Activated T-helper 17 cell treated with anti-CD3 and anti-CD28 coated beads, Interleukin-2, amount 50 U/mL, for 72 hours (primary cell): Measurements from ENCODE around the gene PLAAT2. TPM values are rescaled to one million over a fixed set of nuclear protein-coding genes. Genes with fewer than 3 reads are reported as not detected.
A peak's percentile ranks its signal among the peaks of the same experiment; 100 is the strongest.
"Not testable (repeated sequence)": the region's sequence is repeated elsewhere in the genome, so short reads cannot be mapped to it uniquely, and the experiment has no call there.

ENCODE experiments used
- ATAC-seq: fragments of 150-1000 bp; cut with Tn5 transposase; replicated peaks from 2 replicates; pipeline ENCODE4 v1.10.0; 2021; ENCODE audit warnings: mild to moderate bottlenecking, moderate library complexity
- H3K27ac Mint-ChIP-seq: one replicate; pipeline ENCODE4 v1.8.0; 2022; ENCODE audit warnings: mixed read lengths
- H3K27me3 Mint-ChIP-seq: one replicate; pipeline ENCODE4 v1.8.0; 2022; ENCODE audit warnings: mixed read lengths
- H3K36me3 Mint-ChIP-seq: one replicate; pipeline ENCODE4 v1.8.0; 2022; ENCODE audit warnings: low read depth, mild to moderate bottlenecking, mixed read lengths
- H3K4me1 Mint-ChIP-seq: one replicate; pipeline ENCODE4 v1.8.0; 2022; ENCODE audit warnings: mixed read lengths
- H3K4me3 Mint-ChIP-seq: one replicate; pipeline ENCODE4 v1.8.0; 2022; ENCODE audit warnings: mild to moderate bottlenecking, mixed read lengths
- H3K9me3 Mint-ChIP-seq: one replicate; pipeline ENCODE4 v1.8.0; 2022; ENCODE audit warnings: mixed read lengths
- total RNA-seq, 2 donors: library from RNA; stranded (reverse); gene quantifications; one replicate each; pipeline ENCODE4 v1.2.3, GENCODE V29; 2022

PLAAT2 gene
- not detected for total RNA-seq

GRCh38 chr11:63563201-63564055 lies at the start of gene PLAAT2:
PLAAT2 (minus strand) TSS chr11:63563379; CDS start chr11:63563324, 55 bp downstream.
- Mint-ChIP-seq H3K36me3 (no peaks in the 10 kb centered on the region), H3K27me3 (no peaks in the 10 kb centered on the region), H3K9me3 (no peaks in the 10 kb centered on the region), H3K4me1 (peaks cover 20% of the 10 kb centered on the region), H3K4me3 (peak within 1 kb of the TSS; percentile 6), H3K27ac (peak within 1 kb of the TSS; percentile 43)
- ATAC-seq, result no peak

GRCh38 chr11:63612181-63612580 lies 49.0 kb upstream of the PLAAT2 start:
- no peaks in the 10 kb centered on the region for H3K9me3 Mint-ChIP-seq
- no peak overlapping the region for H3K4me3 Mint-ChIP-seq
- ATAC-seq, result no peak
- no peaks in the 10 kb centered on the region for H3K36me3 Mint-ChIP-seq
- H3K4me1 Mint-ChIP-seq, result peaks cover 22% of the 10 kb centered on the region
- H3K27me3 Mint-ChIP-seq, result no peaks in the 10 kb centered on the region
- no peak overlapping the region for H3K27ac Mint-ChIP-seq

DNA sequence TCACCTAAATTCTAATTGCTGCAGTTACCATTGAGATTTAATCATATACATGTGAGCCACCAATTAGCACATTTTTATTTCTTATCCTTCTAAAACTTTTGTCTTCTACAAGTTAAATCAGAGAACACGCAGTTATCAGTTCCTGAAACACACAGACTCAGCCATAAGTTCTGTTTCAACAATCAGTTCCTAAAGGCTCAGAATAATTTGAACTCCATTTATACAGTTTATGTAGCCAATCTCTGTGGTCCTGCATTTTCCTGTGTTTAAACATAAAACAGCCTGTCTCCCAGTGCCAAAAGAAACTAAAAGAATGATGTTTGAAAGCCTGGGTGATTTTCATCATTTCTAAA lies 48.2 kb upstream of the PLAAT2 start:
- Mint-ChIP-seq H3K4me3 (no peak overlapping the region), H3K27me3 (no peaks in the 10 kb centered on the region)

DNA sequence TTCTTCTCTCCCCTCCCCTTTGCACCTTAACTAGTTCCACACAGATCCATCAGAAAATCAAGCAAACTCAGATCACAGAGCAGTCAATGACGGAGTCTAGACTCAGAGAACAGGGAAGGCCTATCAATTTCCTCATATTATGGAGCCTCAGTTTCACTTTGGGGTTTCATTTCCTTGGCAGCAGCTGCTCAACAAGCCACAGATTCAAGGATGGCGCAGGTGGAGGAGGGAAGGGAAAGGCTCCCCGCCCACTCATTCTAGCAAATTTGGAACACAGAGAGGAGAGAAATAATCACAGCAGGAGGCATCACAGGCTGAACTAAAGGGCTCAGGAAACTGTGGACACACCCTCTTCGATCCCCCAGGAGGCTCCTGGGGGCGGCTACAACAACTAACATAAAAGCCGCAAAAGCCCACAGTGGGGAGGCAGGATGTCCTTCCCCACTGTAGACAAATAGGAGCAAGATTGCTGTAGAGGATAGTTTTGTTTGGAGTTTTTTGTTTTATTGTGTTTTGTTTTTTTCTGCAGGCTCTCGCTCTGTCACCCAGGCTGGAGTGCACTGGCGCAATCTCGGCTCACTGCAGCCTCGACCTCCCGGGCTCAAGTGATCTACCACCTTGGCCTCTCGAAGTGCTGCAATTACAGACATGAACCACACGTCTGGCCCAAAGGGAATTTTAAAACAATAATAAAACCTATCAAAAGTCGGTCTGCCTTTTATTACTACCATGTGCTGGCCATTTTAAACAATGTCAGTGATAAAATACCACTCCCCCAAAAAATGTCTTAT lies 47.6 kb upstream of the PLAAT2 start:
- H3K4me1 Mint-ChIP-seq, result peaks cover 22% of the 10 kb centered on the region
- no peaks in the 10 kb centered on the region for H3K27me3 Mint-ChIP-seq
- peak overlapping the region; percentile 61 for H3K27ac Mint-ChIP-seq
- no peak for ATAC-seq
- H3K4me3 Mint-ChIP-seq, result no peak overlapping the region
- no peaks in the 10 kb centered on the region for H3K36me3 Mint-ChIP-seq
- H3K9me3 Mint-ChIP-seq, result no peaks in the 10 kb centered on the region

More for the DNA sequence above, 48.2 kb upstream of the PLAAT2 start:
- Mint-ChIP-seq H3K4me1 (peaks cover 22% of the 10 kb centered on the region), H3K36me3 (no peaks in the 10 kb centered on the region), H3K9me3 (no peaks in the 10 kb centered on the region), H3K27ac (no peak overlapping the region)
- ATAC-seq, result no peak

DNA sequence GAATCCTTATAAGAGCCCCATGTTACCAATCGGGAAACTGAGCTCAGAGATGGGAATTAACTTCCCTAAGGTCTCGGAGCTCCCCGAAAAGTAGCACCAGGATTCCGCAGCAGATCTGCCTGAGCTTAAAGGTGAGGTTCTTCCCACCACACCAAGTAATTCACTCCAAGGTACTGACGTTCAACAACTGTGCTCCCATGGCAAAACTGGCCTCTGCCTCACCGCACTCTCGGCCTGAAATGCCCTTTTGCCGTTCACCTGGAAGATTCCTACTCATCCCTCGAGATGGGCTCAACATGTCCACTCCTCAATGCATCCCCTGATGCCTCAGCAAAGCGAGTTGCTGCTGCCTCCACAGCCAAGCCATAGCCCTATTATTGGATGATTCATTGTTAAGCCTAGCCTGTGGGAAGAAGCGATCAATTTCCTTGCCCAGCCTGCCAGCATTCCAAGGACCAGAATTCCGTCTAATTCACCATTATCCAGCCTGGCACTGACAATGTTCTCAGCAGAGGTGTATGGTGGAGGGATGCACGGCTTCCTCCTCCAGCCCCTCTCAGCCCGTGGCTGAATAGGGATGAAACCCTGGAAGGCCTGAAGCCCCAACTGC lies 46.9 kb upstream of the PLAAT2 start:
- Mint-ChIP-seq H3K27me3 (no peaks in the 10 kb centered on the region), H3K4me3 (no peak overlapping the region), H3K9me3 (no peaks in the 10 kb centered on the region), H3K4me1 (peaks cover 22% of the 10 kb centered on the region), H3K27ac (peak overlapping the region; percentile 61), H3K36me3 (no peaks in the 10 kb centered on the region)
- ATAC-seq, result no peak

- peak; percentile 5 for ATAC-seq
- Mint-ChIP-seq H3K9me3 (no peaks in the 10 kb centered on the region), H3K4me1 (peaks cover 22% of the 10 kb centered on the region), H3K27ac (peak overlapping the region; percentile 44), H3K4me3 (peak overlapping the region; percentile 36), H3K36me3 (no peaks in the 10 kb centered on the region), H3K27me3 (no peaks in the 10 kb centered on the region)
Measured at GRCh38 chr11:63609536-63609935, 46.4 kb upstream of the PLAAT2 start.

GRCh38 chr11:63608353-63609345 lies 45.5 kb upstream of the PLAAT2 start:
- ATAC-seq, result peak; percentile 70
- Mint-ChIP-seq H3K4me3 (peak overlapping the region; percentile 36), H3K9me3 (no peaks in the 10 kb centered on the region), H3K27ac (peak overlapping the region; percentile 79), H3K27me3 (no peaks in the 10 kb centered on the region), H3K4me1 (peaks cover 22% of the 10 kb centered on the region), H3K36me3 (no peaks in the 10 kb centered on the region)

GRCh38 chr11:63603180-63603518 lies 40.0 kb upstream of the PLAAT2 start:
- Mint-ChIP-seq H3K27ac (no peak overlapping the region), H3K4me1 (peaks cover 5% of the 10 kb centered on the region), H3K36me3 (no peaks in the 10 kb centered on the region), H3K27me3 (no peaks in the 10 kb centered on the region), H3K9me3 (no peaks in the 10 kb centered on the region), H3K4me3 (no peak overlapping the region)
- ATAC-seq, result peak; percentile 31

DNA sequence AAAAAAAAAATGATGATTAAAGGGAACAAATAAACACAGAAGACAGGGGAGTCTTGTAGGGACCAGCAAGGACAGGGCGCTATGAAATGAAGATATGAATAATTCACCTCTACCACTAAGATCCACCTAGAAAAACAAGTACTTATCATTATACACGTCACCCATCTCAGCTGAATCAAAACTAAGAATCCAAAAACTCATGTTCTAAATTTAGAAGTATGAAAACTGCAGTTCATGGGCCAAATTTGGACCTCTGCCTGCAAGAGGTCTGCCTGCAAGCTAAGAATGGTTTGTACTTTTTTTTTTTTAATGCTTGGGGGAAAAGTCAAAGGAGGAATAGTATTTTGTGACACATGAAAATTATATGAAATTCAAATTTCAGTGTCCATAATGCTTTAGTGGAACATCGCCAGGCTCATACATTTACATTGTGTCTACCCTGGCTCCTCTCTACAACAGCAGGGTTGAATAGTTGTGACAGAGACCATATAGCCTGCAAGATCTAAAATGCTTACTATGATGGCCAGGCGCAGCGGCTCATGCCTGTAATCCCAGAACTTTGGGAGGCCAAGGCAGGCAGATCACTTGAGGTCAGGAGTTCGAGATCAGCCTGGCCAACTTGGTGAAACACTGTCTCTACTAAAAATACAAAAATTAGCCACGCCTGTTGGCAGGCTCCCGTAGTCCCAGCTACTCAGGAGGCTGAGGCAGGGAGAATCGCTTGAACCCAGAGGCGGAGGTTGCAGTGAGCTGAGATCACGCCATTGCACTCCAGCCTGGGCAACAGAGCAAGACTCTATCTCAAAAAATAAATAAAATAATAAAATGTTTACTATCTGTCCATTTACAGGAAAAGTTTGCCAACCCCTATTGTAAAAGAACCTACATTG lies 39.4 kb upstream of the PLAAT2 start:
- not testable (repeated sequence) for H3K9me3 Mint-ChIP-seq, H3K27me3 Mint-ChIP-seq, H3K27ac Mint-ChIP-seq, H3K36me3 Mint-ChIP-seq, ATAC-seq, H3K4me1 Mint-ChIP-seq, H3K4me3 Mint-ChIP-seq

GRCh38 chr11:63599211-63600122 lies 36.3 kb upstream of the PLAAT2 start:
- no peaks in the 10 kb centered on the region for H3K9me3 Mint-ChIP-seq
- ATAC-seq, result no peak

DNA sequence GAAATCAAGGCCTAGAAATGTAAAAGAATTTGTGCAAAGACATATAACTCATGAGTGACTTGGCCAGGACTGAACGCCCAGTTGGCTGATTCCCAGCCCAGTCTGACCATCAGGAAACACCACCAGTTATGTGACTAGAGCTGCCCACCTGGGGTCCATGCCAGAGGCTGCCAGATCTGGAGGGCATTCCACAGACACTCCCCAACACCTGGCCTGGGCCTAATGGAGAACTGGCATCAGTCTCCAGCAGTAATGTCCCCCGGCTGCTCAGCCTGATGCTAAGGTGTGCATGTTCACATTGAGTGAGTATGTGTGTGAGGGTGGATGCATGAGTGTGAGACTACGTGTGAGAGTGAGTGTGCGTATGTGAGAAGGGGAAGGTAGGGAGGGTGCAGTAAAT lies 35.4 kb upstream of the PLAAT2 start:
- Mint-ChIP-seq H3K27me3 (no peaks in the 10 kb centered on the region), H3K4me1 (no peaks in the 10 kb centered on the region), H3K36me3 (no peaks in the 10 kb centered on the region), H3K9me3 (no peaks in the 10 kb centered on the region), H3K4me3 (no peak overlapping the region), H3K27ac (no peak overlapping the region)
- ATAC-seq, result no peak

More at GRCh38 chr11:63599211-63600122, 36.3 kb upstream of the PLAAT2 start:
- H3K36me3 Mint-ChIP-seq, result no peaks in the 10 kb centered on the region
- H3K4me3 Mint-ChIP-seq, result no peak overlapping the region
- H3K27me3 Mint-ChIP-seq, result no peaks in the 10 kb centered on the region
- no peak overlapping the region for H3K27ac Mint-ChIP-seq
- H3K4me1 Mint-ChIP-seq, result no peaks in the 10 kb centered on the region

GRCh38 chr11:63595296-63595695 lies 32.1 kb upstream of the PLAAT2 start:
- H3K27me3 Mint-ChIP-seq, result no peaks in the 10 kb centered on the region
- ATAC-seq, result no peak
- H3K4me3 Mint-ChIP-seq, result no peak overlapping the region
- no peak overlapping the region for H3K27ac Mint-ChIP-seq
- no peaks in the 10 kb centered on the region for H3K9me3 Mint-ChIP-seq
- H3K36me3 Mint-ChIP-seq, result no peaks in the 10 kb centered on the region
- H3K4me1 Mint-ChIP-seq, result no peaks in the 10 kb centered on the region
